HAP-1 (cell line): ENCODE results near the gene TAS2R30.
A peak's percentile ranks its signal among the peaks of the same experiment; 100 is the strongest.

Experiments
- DNase-seq, 2 experiments: peaks; one replicate each; pipeline ENCODE4 v3.0.0-alpha.2; 2016 to 2020; ENCODE audit warnings: low spot score in 2 of 2
- H3K27me3 ChIP-seq: fragments of 250-450 bp; sonication (Bioruptor Pico); 2 replicates; pipeline ENCODE4 v1.5.1; 2020; ENCODE audit warnings: low read depth, mild to moderate bottlenecking, moderate library complexity
- H3K36me3 ChIP-seq: fragments of 250-450 bp; sonication (Bioruptor Pico); replicated peaks from 2 replicates; pipeline ENCODE4 v1.5.1; 2020; ENCODE audit warnings: mild to moderate bottlenecking
- H3K4me1 ChIP-seq: fragments of 250-450 bp; sonication (Bioruptor Pico); 2 replicates; pipeline ENCODE4 v1.5.1; 2020; ENCODE audit warnings: mild to moderate bottlenecking
- H3K4me3 ChIP-seq: fragments of 250-450 bp; sonication (Bioruptor Pico); 2 replicates; pipeline ENCODE4 v1.5.1; 2020; ENCODE audit warnings: mild to moderate bottlenecking, moderate library complexity
- H3K9me3 ChIP-seq: fragments of 250-450 bp; sonication (Bioruptor Pico); 2 replicates; pipeline ENCODE4 v1.5.1; 2020; ENCODE audit warnings: mild to moderate bottlenecking, moderate library complexity
- in situ Hi-C: fragments of 300-500 bp; cut with MboI; formaldehyde crosslinking; loops from 3 replicates; pipeline ENCODE4 v1.14.3; 2020; ENCODE audit warnings: low sequenced_read_pairs, inconsistent platforms, mixed read lengths

The TAS2R30 gene

GRCh38 chr12:11134305-11134704 is at the start of gene TAS2R30:
TAS2R30 (minus strand) TSS chr12:11134644; CDS start chr12:11134244, 400 bp downstream.
- Histone ChIP-seq H3K36me3 (no peaks in the 10 kb centered on the region), H3K27me3 (no peaks in the 10 kb centered on the region), H3K4me3 (no peak within 1 kb of the TSS), H3K4me1 (peaks cover 5% of the 10 kb centered on the region; the same call in 1 of the 2 replicates), H3K9me3 (no peaks in the 10 kb centered on the region)
- no peak for DNase-seq
- in situ Hi-C loops, result no loop called here

GRCh38 chr12:11183011-11183410 is 48.6 kb upstream of the TAS2R30 start:
- Histone ChIP-seq H3K9me3 (no peaks in the 10 kb centered on the region), H3K4me3 (no peak overlapping the region), H3K4me1 (no peaks in the 10 kb centered on the region), H3K27me3 (no peaks in the 10 kb centered on the region), H3K36me3 (no peaks in the 10 kb centered on the region)
- no peak for DNase-seq
- in situ Hi-C loops, result no loop called here

GRCh38 chr12:11182529-11182928 is 48.1 kb upstream of the TAS2R30 start:
- in situ Hi-C loops, result no loop called here
- no peaks in the 10 kb centered on the region for H3K4me1 ChIP-seq
- no peaks in the 10 kb centered on the region for H3K9me3 ChIP-seq
- H3K27me3 ChIP-seq, result no peaks in the 10 kb centered on the region
- DNase-seq, result no peak
- no peaks in the 10 kb centered on the region for H3K36me3 ChIP-seq
- H3K4me3 ChIP-seq, result no peak overlapping the region

- Histone ChIP-seq H3K4me3 (no peak overlapping the region), H3K27me3 (no peaks in the 10 kb centered on the region), H3K9me3 (no peaks in the 10 kb centered on the region), H3K36me3 (no peaks in the 10 kb centered on the region), H3K4me1 (peaks cover 10% of the 10 kb centered on the region)
- in situ Hi-C loops, result no loop called here
- DNase-seq, result no peak
These were observed 43.8 kb upstream of the TAS2R30 start for GRCh38 chr12:11178250-11178649.

GRCh38 chr12:11174022-11174421 is 39.6 kb upstream of the TAS2R30 start:
- no peaks in the 10 kb centered on the region for H3K27me3 ChIP-seq
- in situ Hi-C loops, result no loop called here
- no peaks in the 10 kb centered on the region; the same call in 1 of the 2 replicates for H3K36me3 ChIP-seq
- peaks cover 21% of the 10 kb centered on the region for H3K4me1 ChIP-seq
- peak in 1 of 2 experiments; percentile 72 for DNase-seq
- no peaks in the 10 kb centered on the region for H3K9me3 ChIP-seq
- no peak overlapping the region for H3K4me3 ChIP-seq

- no peaks in the 10 kb centered on the region; the same call in none of the 2 replicates for H3K36me3 ChIP-seq
- peak overlapping the region; percentile 88 for H3K4me3 ChIP-seq
- in situ Hi-C loops, result no loop called here
- no peaks in the 10 kb centered on the region for H3K27me3 ChIP-seq
- H3K4me1 ChIP-seq, result peaks cover 27% of the 10 kb centered on the region
- H3K9me3 ChIP-seq, result no peaks in the 10 kb centered on the region
- DNase-seq, result peak in 1 of 2 experiments; percentile 38
These were observed 37.7 kb upstream of the TAS2R30 start for GRCh38 chr12:11171969-11172675.

- no peaks in the 10 kb centered on the region for H3K27me3 ChIP-seq
- H3K4me3 ChIP-seq, result peak within 1 kb of the TSS; percentile 88
- H3K9me3 ChIP-seq, result no peaks in the 10 kb centered on the region
- in situ Hi-C loops, result no loop called here
- peaks cover 27% of the 10 kb centered on the region for H3K4me1 ChIP-seq
- no peaks in the 10 kb centered on the region; the same call in none of the 2 replicates for H3K36me3 ChIP-seq
- peak; percentile 90 to 93 for DNase-seq
These were observed 36.9 kb upstream of the TAS2R30 start, which contains the start of gene SMIM10L1 for GRCh38 chr12:11171145-11171968. SMIM10L1 (plus strand) TSS chr12:11171194; CDS start chr12:11171357, 163 bp downstream.

GRCh38 chr12:11170810-11171144 is 36.3 kb upstream of the TAS2R30 start:
- Histone ChIP-seq H3K4me1 (peaks cover 27% of the 10 kb centered on the region), H3K4me3 (peak overlapping the region; percentile 88), H3K27me3 (no peaks in the 10 kb centered on the region), H3K9me3 (no peaks in the 10 kb centered on the region), H3K36me3 (no peaks in the 10 kb centered on the region; the same call in none of the 2 replicates)
- in situ Hi-C loops, result no loop called here
- no peak for DNase-seq

- in situ Hi-C loops, result no loop called here
These were observed 31.9 kb upstream of the TAS2R30 start for GRCh38 chr12:11166300-11166699.

GRCh38 chr12:11164384-11164783 is 29.9 kb upstream of the TAS2R30 start:
- DNase-seq, result no peak
- Histone ChIP-seq H3K4me3 (no peak overlapping the region), H3K36me3 (peaks cover 19% of the 10 kb centered on the region), H3K9me3 (no peaks in the 10 kb centered on the region), H3K4me1 (peaks cover 6% of the 10 kb centered on the region; the same call in 1 of the 2 replicates), H3K27me3 (no peaks in the 10 kb centered on the region)
- in situ Hi-C loops, result no loop called here

More at GRCh38 chr12:11166300-11166699, 31.9 kb upstream of the TAS2R30 start:
- Histone ChIP-seq H3K4me3 (no peak overlapping the region), H3K36me3 (peaks cover 18% of the 10 kb centered on the region), H3K9me3 (no peaks in the 10 kb centered on the region), H3K27me3 (no peaks in the 10 kb centered on the region), H3K4me1 (peaks cover 10% of the 10 kb centered on the region)
- DNase-seq, result no peak

GRCh38 chr12:11162502-11162901 is 28.1 kb upstream of the TAS2R30 start:
- H3K27me3 ChIP-seq, result no peaks in the 10 kb centered on the region
- DNase-seq, result no peak
- in situ Hi-C loops, result no loop called here
- H3K9me3 ChIP-seq, result no peaks in the 10 kb centered on the region
- no peaks in the 10 kb centered on the region for H3K4me1 ChIP-seq
- H3K4me3 ChIP-seq, result no peak overlapping the region
- peaks cover 19% of the 10 kb centered on the region for H3K36me3 ChIP-seq

- in situ Hi-C loops, result no loop called here
- peaks cover 18% of the 10 kb centered on the region for H3K36me3 ChIP-seq
- H3K4me3 ChIP-seq, result no peak overlapping the region
- no peaks in the 10 kb centered on the region for H3K4me1 ChIP-seq
- H3K27me3 ChIP-seq, result no peaks in the 10 kb centered on the region
- DNase-seq, result no peak
- H3K9me3 ChIP-seq, result 0 out of 2 replicates have a peak, but pooled peaks cover 2% of the 10 kb centered on the region
These were observed 24.5 kb upstream of the TAS2R30 start for GRCh38 chr12:11158885-11159444.

- H3K4me3 ChIP-seq, result no peak overlapping the region
These were observed 20.0 kb upstream of the TAS2R30 start for GRCh38 chr12:11154400-11154925.

More at GRCh38 chr12:11154400-11154925, 20.0 kb upstream of the TAS2R30 start:
- H3K9me3 ChIP-seq, result 0 out of 2 replicates have a peak, but pooled peaks cover 2% of the 10 kb centered on the region
- no peak for DNase-seq
- no peaks in the 10 kb centered on the region for H3K27me3 ChIP-seq
- no peaks in the 10 kb centered on the region for H3K4me1 ChIP-seq
- no peaks in the 10 kb centered on the region; the same call in 1 of the 2 replicates for H3K36me3 ChIP-seq
- in situ Hi-C loops, result no loop called here
